ENCODE measurements around the gene KRT74.

The KRT74 gene
- total RNA-seq: 0 to 0.07 reads per million in 2 donors

GRCh38 chr12:52573743-52574142 is at the start of gene KRT74:
Gene KRT74, minus strand, starts transcription at chr12:52573843. Its CDS starts 66 bp downstream, at chr12:52573777.
- no peak for DNase-seq

GRCh38 chr12:52622349-52622748 is 48.7 kb upstream of the KRT74 start:
- no peak for DNase-seq

- DNase-seq: no peak
Observed at GRCh38 chr12:52618866-52619265, 45.2 kb upstream of the KRT74 start.

DNA sequence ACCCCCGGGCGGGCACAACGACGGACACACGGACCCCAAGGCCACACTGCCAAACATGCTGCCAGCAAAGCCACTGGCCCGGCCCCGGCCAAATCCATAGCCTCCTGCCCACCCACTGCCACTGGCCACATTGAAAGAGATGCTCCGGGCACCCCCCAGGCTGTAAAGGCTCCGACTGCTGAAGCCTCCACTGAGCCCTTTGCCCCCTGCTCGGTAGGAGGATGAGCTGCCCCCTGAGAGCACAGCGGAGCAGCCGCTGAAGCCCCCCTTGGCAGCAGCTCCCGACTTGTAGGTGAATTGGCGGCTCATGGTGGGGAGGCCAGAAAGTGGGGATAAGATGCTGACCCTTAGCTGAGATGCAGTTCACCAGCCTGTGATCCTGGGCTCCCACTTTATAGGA is 44.6 kb upstream of the KRT74 start, which contains the start of gene KRT73:
TSS of gene KRT73 (minus strand) at position 344 of the 400 bp plus-strand sequence. CDS start at position 309, 35 bp downstream.
- DNase-seq: no peak

DNA sequence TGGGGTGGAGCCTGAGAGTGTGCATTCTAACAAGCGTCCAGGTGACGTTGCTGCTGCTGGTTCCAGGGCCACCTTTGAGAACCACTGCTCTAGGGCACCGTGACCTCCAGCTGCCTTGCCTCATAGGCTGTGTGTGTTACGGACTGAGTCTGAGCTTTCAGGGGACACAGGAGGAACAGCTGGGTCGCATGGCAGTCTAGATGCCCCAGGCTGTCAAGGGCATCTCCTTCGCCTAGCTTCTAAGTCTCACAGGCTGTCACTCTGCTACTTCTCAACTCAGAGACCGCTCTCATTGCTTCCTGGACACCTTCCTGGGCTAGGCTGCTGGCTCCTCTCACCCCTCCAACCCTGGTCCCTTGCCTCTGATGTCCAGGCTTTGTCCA is 43.8 kb upstream of the KRT74 start:
- no peak for DNase-seq

DNA sequence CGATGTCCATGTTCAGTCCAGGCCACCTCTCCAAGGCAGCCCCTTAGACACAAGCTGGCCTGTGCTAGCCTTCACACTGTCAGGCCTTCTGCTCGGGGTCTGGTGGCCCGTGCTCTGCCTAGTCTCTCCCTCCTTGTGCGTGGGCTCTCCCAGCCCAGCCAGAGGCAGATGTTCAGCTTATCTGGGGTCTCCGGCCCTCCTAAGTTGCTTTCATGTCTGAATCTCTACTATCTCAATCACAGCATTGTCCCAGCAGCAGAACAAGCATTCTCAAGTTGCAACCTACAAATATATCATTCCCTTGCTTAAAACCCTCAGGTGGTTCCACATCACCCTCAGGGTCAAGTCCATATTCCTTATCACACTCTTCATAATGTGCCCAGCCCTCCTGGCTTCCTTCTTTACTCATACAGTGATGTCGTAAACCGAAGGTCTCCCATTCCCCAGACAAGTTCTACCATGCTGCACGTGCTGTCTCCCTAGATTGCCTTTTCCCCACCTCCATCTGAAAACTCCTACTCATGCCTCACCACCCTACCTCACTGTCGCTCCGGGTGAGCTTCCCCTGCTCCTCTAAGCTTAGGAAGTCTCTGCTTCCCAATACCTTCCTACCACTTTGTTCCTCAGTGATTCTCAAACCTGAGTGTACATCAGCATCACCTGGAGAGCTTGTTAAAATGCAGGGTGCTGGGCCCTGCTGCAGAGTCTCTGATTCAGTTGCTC is 43.2 kb upstream of the KRT74 start:
- DNase-seq: no peak

DNA sequence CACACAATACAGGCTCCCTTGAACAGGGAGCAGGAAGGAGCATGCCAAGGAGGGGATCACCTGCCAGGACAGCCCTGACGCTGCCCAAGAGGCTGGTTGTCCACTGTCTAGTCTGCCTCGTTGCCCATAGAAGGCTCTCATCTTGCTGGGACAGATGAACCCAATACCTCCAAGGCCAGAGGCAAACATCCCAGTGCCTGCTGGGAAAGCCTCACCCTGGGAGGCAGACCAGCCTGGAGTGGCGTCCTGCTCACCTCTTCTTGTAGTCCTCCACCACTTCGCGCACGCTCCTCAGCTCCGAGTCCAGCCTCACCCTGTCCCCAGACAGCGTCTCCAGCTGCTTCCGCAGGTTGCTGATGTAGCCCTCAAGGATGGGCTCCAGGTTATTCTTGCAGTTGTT is 42.3 kb upstream of the KRT74 start:
- DNase-seq: no peak

DNA sequence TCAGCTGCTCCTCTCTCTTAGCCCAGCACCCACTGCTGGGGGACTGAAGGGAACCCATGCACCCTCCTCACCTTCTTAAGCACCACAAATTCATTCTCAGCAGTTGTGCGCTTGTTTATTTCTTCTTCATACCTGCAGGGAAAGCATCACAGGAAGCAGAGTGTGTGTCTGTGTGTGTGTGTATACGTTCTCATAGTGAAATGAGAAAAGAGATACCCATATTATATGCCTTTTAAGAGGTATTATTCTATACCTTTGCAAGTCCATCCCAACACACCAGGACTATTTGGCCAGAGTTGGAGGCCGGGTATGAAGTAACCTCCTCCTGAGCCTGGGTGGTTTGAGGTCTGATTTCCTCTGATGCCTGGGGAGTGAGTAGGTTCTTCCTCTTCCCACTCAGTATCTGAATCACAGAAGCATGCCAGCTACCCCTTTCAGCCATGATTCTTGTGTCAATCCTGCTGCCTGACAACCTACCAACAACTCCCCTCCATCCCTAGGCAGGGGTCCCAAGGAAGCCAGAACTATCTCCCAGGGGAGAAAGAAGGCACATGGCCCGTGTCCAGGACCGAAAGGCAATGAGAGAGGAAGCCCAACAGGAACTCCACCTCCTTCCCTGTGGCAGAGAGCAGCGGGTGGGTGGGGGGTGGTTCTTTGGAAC is 41.7 kb upstream of the KRT74 start:
- DNase-seq: peak in 1 of 5 experiments; percentile 21

GRCh38 chr12:52614381-52615207 is 41.0 kb upstream of the KRT74 start:
- DNase-seq: no peak

DNA sequence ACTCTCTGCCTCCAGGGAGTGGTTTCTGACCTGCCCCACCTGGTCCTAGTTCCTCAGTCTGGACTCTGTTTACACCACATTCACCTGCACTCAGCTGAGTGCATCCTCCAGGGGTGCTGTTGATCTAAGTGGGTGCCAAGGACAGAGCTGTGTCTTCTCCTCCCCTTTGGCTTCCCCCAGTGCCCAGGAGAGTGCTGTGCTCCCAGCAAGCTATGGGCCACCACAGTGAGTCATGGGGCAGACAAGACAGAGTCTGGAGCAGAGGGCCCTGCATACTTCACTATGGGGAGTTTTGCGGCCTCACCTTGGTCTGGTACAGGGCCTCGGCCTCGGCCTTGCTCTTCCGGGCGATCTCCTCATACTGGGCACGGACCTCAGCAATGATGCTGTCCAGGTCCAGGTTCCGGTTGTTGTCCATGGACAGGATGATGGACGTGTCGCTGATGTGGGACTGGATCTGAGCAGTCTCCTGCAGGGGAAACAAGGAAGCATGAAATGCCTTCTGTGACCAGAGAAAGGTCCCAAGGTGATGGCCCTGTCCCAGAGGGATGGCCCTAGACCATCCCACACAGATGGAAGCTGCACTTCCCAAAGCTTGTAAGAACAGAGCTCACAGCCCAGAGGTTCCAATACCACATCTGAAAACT is 39.9 kb upstream of the KRT74 start:
- no peak for DNase-seq

- DNase-seq: no peak
Observed at GRCh38 chr12:52612431-52613383, 39.1 kb upstream of the KRT74 start.

DNA sequence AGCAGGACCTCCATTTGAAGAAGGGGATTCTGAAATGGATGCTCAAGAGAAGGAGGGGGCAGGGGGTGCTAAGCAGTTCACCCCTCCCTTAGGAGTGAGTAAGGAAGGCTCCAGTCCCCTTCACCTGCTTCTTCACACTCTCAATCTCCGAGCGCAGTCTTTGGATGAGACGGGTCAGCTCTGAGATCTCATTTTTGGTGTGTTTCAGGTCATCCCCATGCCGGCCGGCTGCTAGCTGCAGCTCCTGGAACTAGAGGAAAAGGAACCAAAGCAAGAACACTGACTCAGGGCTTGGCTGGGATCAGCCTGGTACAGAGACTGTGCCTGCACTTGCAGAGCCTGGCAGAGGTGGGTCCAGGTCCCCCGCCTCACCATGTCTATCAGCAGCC is 37.4 kb upstream of the KRT74 start:
- DNase-seq: no peak

GRCh38 chr12:52608826-52609630 is 35.4 kb upstream of the KRT74 start:
- DNase-seq: no peak

DNA sequence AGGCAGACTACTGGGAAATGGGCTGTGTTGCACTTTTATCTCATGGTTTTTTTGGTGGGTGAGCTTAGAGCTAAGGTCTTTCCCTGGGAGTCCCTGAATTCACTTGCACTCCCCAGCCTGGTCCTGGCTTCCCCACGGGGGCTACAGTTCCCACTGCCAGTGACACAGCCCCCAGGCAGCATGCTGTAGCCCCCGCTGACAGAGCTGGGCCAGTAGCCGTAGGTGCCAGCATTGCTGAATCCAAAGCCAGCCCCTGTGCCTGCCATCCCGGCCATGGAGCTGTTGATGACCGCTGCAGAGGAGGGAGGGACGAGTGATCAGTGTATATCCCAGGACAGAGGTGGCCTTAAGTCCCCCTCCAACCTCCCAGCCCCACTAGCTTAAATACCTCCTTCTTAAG is 34.5 kb upstream of the KRT74 start:
- no peak for DNase-seq

- DNase-seq: no peak
Observed at GRCh38 chr12:52607314-52607713, 33.7 kb upstream of the KRT74 start.

DNA sequence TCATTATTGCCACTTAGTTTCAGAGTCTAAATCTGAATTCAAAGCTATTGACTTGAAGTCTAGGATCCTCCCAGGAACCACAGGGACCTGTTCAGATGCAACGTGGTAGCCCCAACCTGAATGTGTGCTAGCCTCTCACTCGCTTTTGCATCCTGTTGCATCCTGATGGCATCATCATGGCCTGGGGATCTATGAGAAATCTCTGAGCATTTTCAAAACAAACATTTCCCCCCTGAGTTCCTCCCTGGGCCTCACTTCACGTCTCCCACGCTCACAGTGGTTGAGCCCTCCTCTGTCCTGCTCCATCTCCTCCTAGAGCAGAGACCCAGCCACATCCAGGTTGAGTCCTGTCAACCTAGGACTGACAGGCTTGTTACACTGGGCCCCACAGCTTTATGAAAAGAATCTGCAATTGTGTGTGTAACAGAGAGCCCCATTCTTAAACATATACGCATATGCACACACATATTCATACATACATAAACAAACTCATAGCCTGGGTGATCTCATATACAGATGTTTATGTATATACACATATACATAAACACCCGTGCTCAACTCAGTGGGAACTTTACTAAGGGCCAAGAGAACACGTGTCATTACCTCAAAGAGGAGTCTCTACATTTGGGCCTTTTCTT is 33.1 kb upstream of the KRT74 start:
- DNase-seq: no peak

DNA sequence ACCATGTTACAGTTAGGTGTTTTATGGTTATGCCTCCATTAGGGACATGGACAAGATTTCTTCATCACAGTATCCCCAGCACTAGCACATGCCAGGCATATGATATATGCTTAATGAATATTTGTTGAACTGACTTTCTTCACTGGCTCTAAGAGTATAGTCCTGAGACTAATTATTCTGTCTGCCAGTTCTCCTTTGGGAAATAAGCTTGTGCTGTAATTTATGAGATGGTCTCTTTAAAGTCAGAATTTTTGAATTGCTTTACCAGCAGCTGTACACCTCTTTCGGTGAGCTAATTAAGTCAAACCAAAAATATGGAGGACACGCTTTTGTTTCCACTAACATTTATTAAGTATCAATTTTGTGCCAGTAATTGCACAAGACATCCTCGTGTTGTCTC is 32.5 kb upstream of the KRT74 start:
- DNase-seq: no peak

- DNase-seq: no peak
Observed at GRCh38 chr12:52605542-52605941, 31.9 kb upstream of the KRT74 start.

DNA sequence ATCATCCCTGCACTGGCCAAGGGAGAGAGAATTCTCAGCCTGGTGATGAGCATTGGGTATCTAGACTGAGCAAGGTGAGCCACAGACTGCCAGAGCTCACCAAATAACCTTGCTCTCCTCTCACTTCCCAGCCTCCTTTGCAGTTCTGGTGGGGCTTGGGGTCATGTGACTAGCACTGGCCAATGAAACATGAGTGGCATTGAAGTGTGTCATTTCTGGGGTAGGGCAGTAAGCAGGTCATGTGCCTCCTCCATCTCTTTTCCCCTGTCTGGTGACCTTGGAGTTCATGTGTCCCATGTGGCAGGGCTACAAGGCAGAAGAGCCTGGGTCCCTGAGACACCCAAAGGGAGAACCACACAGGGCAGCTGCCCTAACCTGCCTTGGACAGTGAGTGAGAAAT is 31.2 kb upstream of the KRT74 start:
- DNase-seq: no peak

- DNase-seq: no peak
Observed at GRCh38 chr12:52603314-52603713, 29.7 kb upstream of the KRT74 start.

Measured in T-helper 2 cell (primary cell).